ENCODE results near the gene STH.

GRCh38 chr17:45956090-45956489, 43.0 kb upstream of the STH start:
- TF ChIP-seq CTCF (IDR thresholded peaks at IDR 0.05) (no peak), POLR2A (IDR thresholded peaks at IDR 0.05) (no peak), POLR2AphosphoS5 (IDR thresholded peaks at IDR 0.05) (no peak)

Data from prostate gland (tissue), 2 donors.